Naive B cell (primary cell): ENCODE measurements around the gene TNRC6C. TPM values are rescaled to one million over a fixed set of nuclear protein-coding genes. Genes with fewer than 3 reads are reported as not detected.

Source experiments
- ATAC-seq, 2 donors: fragments of 150-1000 bp; cut with Tn5 transposase; 2 replicates each; pipeline ENCODE4 v1.10.0; 2021; ENCODE audit warnings: low read depth in 2 of 2, mild to moderate bottlenecking in 2 of 2, moderate library complexity in 2 of 2
- DNase-seq: peaks from one replicate; pipeline ENCODE4 v3.0.0; 2022
- H3K27ac Mint-ChIP-seq, 6 donors: one replicate each; pipeline ENCODE4 v1.8.0; 2020 to 2022; ENCODE audit warnings: mild to moderate bottlenecking in 6 of 6, mixed read lengths in 6 of 6, moderate library complexity in 5 of 6, inconsistent platforms in 2 of 6
- H3K27me3 Mint-ChIP-seq, 3 donors: one replicate each; pipeline ENCODE4 v1.8.0; 2021 to 2022; ENCODE audit warnings: mixed read lengths in 3 of 3, mild to moderate bottlenecking in 1 of 3
- H3K36me3 Mint-ChIP-seq, 2 donors: one replicate each; pipeline ENCODE4 v1.8.0; 2020 to 2022; ENCODE audit warnings: mixed read lengths in 2 of 2, inconsistent platforms in 1 of 2, mild to moderate bottlenecking in 1 of 2
- H3K4me1 Mint-ChIP-seq, 3 donors: one replicate each; pipeline ENCODE4 v1.8.0; 2020 to 2022; ENCODE audit warnings: mixed read lengths in 3 of 3, inconsistent platforms in 1 of 3, mild to moderate bottlenecking in 1 of 3, moderate library complexity in 1 of 3
- H3K4me3 Mint-ChIP-seq, 8 donors: one replicate each; pipeline ENCODE4 v1.8.0; 2020 to 2022; ENCODE audit warnings: mild to moderate bottlenecking in 8 of 8, mixed read lengths in 8 of 8, moderate library complexity in 8 of 8, inconsistent platforms in 2 of 8
- H3K9me3 Mint-ChIP-seq, 7 donors: one replicate each; pipeline ENCODE4 v1.8.0; 2020 to 2022; ENCODE audit warnings: mixed read lengths in 7 of 7, mild to moderate bottlenecking in 5 of 7, inconsistent platforms in 2 of 7, moderate library complexity in 1 of 7
- polyA plus RNA-seq, 6 donors: library from polyadenylated mRNA; unstranded; fragments of 300-500 nt; fragmentation: Illumina TruSeq; gene quantifications; one replicate each; pipeline ENCODE4 v1.2.3, GENCODE V29; 2021; ENCODE audit warnings: low read depth in 6 of 6

Gene TNRC6C
- polyA plus RNA-seq, 6 donors from 2014 or later: 1.2 to 5.5 (median 2.0) TPM; not detected in 1

DNA sequence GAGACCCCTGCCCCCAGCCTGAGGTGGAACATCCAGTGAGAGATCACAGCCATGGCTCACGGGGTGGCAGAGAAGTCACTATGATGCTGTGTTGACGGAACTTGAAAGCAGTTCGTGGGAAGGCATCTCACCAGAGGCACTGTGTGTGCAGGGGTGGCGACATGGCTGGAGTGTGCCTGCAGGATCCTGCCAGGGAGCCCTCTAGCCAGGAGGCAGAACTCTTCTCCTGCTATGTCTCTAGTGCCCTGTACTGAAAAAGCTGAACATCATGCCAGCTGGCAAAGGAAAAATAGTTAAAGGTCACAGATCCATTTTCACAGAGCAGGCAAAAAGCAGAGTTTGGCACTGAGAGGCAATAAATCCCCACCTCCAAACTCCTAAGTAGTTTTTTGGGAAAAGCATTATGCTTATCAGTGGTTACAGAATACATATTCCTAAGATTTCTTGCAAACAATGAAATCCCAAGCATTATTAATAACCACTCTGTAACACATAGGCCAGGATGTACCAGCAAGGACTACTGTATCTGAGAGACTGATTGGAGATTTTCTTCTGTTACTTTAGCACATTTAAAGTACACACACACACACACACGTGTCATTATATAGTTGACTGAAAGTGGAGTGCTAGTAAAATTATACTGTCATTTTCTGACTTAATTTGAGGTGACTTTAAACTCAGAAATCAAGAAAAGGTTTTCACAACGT, 36.8 kb downstream of the TNRC6C start:
- Mint-ChIP-seq H3K4me1 (peaks cover 33 to 42% (median 33%) of the 10 kb centered on the region in 3 donors), H3K9me3 (no peaks in the 10 kb centered on the region), H3K36me3 (no peaks in the 10 kb centered on the region), H3K27me3 (no peaks in the 10 kb centered on the region), H3K4me3 (no peak overlapping the region), H3K27ac (peak overlapping the region in 1 of 6 donors; percentile 68)
- no peak for ATAC-seq
- no peak for DNase-seq

DNA sequence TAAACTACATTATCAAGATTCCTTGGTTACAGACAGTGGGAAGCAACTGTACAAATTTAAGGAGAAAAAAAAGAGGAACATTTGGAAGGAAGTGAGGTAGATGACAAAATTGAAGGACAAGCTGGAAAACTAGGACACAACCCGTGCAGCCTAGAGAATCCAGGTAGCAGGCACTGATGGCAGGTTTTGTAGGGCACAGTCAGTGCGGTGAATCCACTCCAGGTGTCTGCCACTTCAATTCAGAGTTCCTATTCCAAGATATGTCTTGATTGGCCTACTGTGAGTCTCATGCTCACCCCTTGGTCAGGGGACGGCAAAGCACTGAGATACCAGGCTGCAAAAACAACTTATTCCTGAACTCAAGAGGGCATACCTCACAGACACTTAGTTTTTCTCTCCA, 37.8 kb downstream of the TNRC6C start:
- no peak overlapping the region for H3K27ac Mint-ChIP-seq
- ATAC-seq (no peak), DNase-seq (no peak)
- H3K9me3 Mint-ChIP-seq: no peaks in the 10 kb centered on the region
- no peaks in the 10 kb centered on the region for H3K36me3 Mint-ChIP-seq
- no peak overlapping the region for H3K4me3 Mint-ChIP-seq
- no peaks in the 10 kb centered on the region for H3K27me3 Mint-ChIP-seq
- peaks cover 27 to 39% (median 28%) of the 10 kb centered on the region in 3 donors for H3K4me1 Mint-ChIP-seq

DNA sequence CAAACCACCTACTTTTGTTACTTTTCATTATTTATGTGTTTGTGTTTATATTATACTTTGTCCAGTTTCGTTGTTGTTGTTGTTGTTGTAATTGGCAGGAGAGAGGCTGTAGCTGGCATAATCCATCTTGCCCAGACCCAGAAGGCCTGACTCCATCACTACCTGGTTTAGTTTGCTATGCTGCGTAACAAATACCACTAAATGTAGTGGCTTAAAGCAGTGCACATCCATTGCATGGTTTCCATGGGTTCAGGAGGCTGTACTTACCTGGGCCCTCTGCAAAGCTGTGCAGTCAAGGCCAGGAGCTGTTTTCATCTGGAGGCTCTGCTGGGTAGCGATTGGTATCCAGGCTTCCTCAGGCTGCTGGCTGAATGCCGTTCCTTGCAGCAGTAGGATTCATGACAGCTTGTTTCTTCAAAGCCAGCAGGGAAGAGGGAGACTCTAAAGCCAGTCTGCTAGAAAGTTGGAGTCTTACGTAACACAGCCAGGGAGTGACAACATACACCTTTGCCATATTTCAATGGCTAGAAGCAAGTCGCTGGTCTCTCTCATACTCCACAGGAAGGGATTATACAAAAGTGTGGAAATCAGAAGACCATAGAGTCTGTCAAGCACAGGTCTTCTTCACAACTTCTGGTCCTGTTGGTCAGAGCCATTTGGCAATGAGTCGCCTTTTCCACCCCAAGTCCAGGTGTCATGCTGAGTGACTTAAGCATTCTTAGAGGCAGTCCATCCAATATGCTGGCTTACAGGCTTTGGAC, 41.1 kb downstream of the TNRC6C start:
- Mint-ChIP-seq H3K4me3 (peak overlapping the region in 1 of 8 donors; percentile 21), H3K4me1 (peaks cover 40 to 52% (median 41%) of the 10 kb centered on the region in 3 donors), H3K27ac (no peak overlapping the region), H3K36me3 (peaks cover 0 to 19% of the 10 kb centered on the region in 2 donors), H3K27me3 (no peaks in the 10 kb centered on the region), H3K9me3 (peaks cover 0 to 4% (median 0%) of the 10 kb centered on the region in 7 donors)
- ATAC-seq (no peak), DNase-seq (no peak)

DNA sequence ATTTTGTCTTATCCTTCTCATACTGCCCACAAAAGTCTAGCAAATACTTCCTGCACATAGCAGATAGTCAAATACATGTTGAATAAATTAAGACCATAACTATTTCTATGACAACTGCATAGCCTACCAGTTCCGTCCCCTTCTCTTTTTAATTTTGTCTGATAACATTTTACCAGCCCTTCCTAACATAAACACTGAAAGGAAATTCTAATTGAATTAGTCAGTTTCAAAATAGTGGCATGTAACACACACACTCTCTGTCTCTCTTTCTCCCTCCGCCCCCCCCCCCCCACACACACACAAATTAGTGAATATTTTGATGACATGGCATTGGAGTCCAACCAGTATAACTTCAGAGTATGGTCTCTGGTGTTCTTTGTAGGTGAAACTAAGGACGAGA, 41.8 kb downstream of the TNRC6C start:
- ATAC-seq (no peak), DNase-seq (no peak)
- H3K27ac Mint-ChIP-seq: no peak overlapping the region
- H3K36me3 Mint-ChIP-seq: peaks cover 0 to 19% of the 10 kb centered on the region in 2 donors
- H3K4me3 Mint-ChIP-seq: no peak overlapping the region
- peaks cover 0 to 4% (median 0%) of the 10 kb centered on the region in 7 donors for H3K9me3 Mint-ChIP-seq
- no peaks in the 10 kb centered on the region for H3K27me3 Mint-ChIP-seq
- peaks cover 33 to 45% (median 37%) of the 10 kb centered on the region in 3 donors for H3K4me1 Mint-ChIP-seq

DNA sequence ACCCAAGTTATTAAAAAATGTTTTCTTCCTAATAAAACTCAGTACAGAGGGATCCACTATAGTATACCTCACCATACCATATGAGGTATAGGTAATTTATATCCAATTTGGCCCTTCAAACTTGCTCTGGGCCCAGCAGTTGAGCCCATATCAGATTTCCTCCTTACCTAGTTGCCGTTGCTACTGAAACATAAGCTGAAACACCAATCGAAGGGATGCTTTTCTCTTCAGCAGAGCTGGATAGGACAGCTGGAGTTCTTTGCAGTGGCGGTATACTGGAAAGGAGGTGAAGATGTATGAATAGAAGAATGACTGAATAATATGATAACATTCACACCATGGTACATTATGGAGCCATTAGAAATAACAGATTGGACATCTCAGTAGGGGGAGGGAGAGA, 42.7 kb downstream of the TNRC6C start:
- no peak for ATAC-seq
- DNase-seq: no peak
- Mint-ChIP-seq H3K36me3 (peaks cover 0 to 19% of the 10 kb centered on the region in 2 donors), H3K27ac (peak overlapping the region in 2 of 6 donors; percentile 70 to 82), H3K4me1 (peaks cover 31 to 47% (median 37%) of the 10 kb centered on the region in 3 donors), H3K27me3 (no peaks in the 10 kb centered on the region), H3K4me3 (no peak overlapping the region), H3K9me3 (peaks cover 0 to 4% (median 0%) of the 10 kb centered on the region in 7 donors)

DNA sequence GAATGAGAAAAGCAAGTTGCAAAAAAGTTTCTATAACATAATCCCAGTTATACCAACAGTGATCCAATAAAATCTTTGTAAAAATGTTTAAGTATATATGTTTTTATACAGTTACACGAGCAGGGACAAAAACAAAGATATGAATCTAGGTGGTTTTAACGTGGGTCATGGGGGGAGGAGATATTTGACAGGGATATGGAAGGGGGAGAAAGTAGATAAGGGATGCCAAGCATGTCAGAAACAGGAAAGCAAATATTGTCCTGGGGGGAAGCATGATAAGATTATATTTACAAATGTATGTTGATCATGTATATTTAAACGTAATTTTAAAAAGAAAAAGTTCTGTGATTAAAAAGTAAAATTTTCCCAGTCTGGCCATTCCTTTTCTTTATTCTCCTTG, 43.1 kb downstream of the TNRC6C start:
- H3K27ac Mint-ChIP-seq: peak overlapping the region in 1 of 6 donors; percentile 82
- DNase-seq (no peak), ATAC-seq (no peak)
- peaks cover 0 to 4% (median 0%) of the 10 kb centered on the region in 7 donors for H3K9me3 Mint-ChIP-seq
- H3K4me1 Mint-ChIP-seq: peaks cover 33 to 49% (median 39%) of the 10 kb centered on the region in 3 donors
- H3K27me3 Mint-ChIP-seq: no peaks in the 10 kb centered on the region
- H3K36me3 Mint-ChIP-seq: peaks cover 0 to 19% of the 10 kb centered on the region in 2 donors
- no peak overlapping the region for H3K4me3 Mint-ChIP-seq

DNA sequence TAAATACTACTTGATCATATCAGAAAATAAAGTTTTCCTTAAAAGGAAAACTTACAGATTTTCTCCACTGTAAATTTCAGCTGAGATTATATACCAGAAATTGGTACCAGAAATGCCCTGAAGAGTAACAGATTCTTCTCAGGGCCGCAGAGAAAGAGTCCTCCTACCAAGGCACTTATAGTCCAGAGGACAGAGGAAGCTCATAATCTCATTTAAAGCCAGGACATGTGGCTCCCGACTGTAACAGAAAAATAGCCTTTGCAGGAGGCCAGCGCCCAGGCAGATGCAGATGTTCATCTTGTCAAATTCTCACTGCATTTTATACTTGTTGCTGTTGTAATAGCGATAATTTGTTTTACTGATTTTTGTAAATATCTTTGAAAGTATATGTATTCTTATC, 43.7 kb downstream of the TNRC6C start:
- no peak overlapping the region for H3K27ac Mint-ChIP-seq
- H3K27me3 Mint-ChIP-seq: no peaks in the 10 kb centered on the region
- H3K4me1 Mint-ChIP-seq: peaks cover 31 to 45% (median 34%) of the 10 kb centered on the region in 3 donors
- H3K4me3 Mint-ChIP-seq: no peak overlapping the region
- H3K36me3 Mint-ChIP-seq: peaks cover 0 to 19% of the 10 kb centered on the region in 2 donors
- DNase-seq (no peak), ATAC-seq (no peak)
- peaks cover 0 to 4% (median 0%) of the 10 kb centered on the region in 7 donors for H3K9me3 Mint-ChIP-seq

DNA sequence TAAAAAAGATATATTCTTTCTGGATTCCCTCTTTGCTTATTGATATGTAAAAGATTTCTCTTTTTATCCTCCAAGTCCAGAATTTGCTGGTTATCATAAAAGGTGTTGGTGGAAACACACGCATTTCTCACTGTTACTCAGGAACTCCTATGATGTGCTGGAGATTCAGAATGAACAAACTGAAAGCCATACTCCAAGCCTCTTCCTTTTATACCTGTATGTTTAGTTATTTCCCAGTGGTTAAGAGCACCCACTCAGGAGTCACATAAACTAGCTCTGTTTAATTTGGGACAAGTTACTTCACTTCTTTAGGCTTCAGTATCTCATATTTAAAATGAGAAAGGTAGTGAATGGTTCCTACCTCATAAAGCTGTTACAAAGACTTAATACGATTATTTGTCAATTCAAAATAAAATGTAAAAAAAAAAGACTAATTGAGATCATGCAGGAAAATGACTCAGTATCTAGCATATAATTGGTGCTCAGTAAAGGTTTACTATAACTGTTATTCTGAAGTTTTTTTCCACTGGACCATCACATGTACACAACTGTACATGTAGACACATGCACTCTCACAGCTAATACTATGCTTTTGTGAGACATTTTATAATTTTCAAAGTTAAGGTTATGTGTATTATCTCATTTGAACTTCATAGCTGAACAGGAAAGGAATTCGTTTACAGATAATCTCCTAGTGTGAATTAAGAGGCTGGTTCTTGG, 47.1 kb downstream of the TNRC6C start:
- H3K9me3 Mint-ChIP-seq: peaks cover 0 to 4% (median 0%) of the 10 kb centered on the region in 7 donors
- peaks cover 16 to 22% (median 21%) of the 10 kb centered on the region in 3 donors for H3K4me1 Mint-ChIP-seq
- H3K27ac Mint-ChIP-seq: no peak overlapping the region
- ATAC-seq: no peak
- no peak overlapping the region for H3K4me3 Mint-ChIP-seq
- DNase-seq: no peak
- H3K27me3 Mint-ChIP-seq: no peaks in the 10 kb centered on the region
- H3K36me3 Mint-ChIP-seq: peaks cover 0 to 19% of the 10 kb centered on the region in 2 donors

DNA sequence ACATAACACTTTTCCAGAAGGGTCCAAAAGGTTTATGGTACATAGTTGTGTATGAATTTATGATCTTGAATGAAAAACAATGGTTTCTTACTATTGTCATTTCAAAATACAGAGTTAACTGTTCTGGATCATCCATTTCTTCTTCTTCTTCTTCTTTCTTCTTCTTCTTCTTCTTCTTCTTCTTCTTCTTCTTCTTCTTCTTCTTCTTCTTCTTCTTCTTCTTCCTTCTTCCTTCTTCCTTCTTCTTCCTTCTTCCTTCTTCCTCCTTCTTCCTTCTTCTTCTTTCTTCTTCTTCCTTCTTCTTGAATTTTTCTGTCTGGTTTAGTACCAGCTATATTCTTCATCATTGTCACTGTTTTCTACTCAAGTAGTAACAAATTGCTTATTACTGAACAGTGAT, 47.8 kb downstream of the TNRC6C start:
- no peak overlapping the region for H3K4me3 Mint-ChIP-seq
- peak overlapping the region in 2 of 6 donors; percentile 13 to 85 for H3K27ac Mint-ChIP-seq
- peaks cover 0 to 4% (median 0%) of the 10 kb centered on the region in 7 donors for H3K9me3 Mint-ChIP-seq
- no peak for ATAC-seq
- no peaks in the 10 kb centered on the region for H3K27me3 Mint-ChIP-seq
- H3K4me1 Mint-ChIP-seq: peaks cover 16 to 28% (median 21%) of the 10 kb centered on the region in 3 donors
- no peak for DNase-seq
- H3K36me3 Mint-ChIP-seq: peaks cover 0 to 19% of the 10 kb centered on the region in 2 donors

DNA sequence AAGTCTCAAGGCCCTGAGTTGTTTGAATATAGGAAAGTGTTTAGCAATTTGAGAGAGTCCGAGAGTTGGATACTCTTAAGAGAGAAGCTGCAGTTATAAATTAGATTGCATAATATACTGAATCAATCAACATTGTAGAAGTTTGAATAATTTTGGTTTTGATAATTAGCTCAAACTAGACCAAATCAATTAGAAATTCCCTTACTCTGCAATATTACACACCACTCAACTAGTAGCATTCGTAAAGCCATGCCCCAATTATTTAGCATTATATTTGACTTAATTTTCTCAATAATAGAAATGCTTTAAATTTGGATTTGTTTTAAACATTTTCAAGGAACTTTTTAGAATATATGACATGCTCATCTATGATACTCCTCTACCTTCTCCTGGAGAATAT, 49.1 kb downstream of the TNRC6C start:
- Mint-ChIP-seq H3K9me3 (peaks cover 0 to 3% (median 0%) of the 10 kb centered on the region in 7 donors), H3K4me1 (peaks cover 14 to 24% (median 19%) of the 10 kb centered on the region in 3 donors), H3K4me3 (no peak overlapping the region), H3K36me3 (peaks cover 0 to 16% of the 10 kb centered on the region in 2 donors), H3K27me3 (no peaks in the 10 kb centered on the region), H3K27ac (no peak overlapping the region)
- ATAC-seq (no peak), DNase-seq (no peak)

DNA sequence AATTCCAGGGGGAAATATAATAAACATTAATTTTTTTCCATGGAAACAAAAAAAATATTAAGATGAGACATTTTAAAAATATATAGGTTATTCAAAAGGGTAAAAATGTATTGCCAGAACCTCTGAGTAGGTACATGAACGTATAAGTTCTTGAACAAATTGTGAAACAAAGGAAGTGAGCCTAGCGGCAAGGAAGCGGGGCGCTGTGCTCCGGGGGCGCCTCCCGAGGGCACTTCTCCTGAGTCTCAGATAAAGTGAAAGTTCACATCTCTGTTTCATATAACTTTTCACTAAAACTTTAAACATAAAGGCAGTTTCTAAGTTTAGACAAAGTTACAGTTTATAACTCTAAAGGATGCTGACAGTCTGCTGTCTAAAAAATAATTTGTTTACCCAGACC, 52.3 kb downstream of the TNRC6C start:
- Mint-ChIP-seq H3K4me3 (peak overlapping the region in 1 of 8 donors; percentile 55), H3K9me3 (no peaks in the 10 kb centered on the region), H3K27me3 (no peaks in the 10 kb centered on the region), H3K36me3 (no peaks in the 10 kb centered on the region), H3K27ac (no peak overlapping the region), H3K4me1 (peaks cover 14 to 21% (median 15%) of the 10 kb centered on the region in 3 donors)
- no peak for ATAC-seq
- peak; percentile 9 for DNase-seq

DNA sequence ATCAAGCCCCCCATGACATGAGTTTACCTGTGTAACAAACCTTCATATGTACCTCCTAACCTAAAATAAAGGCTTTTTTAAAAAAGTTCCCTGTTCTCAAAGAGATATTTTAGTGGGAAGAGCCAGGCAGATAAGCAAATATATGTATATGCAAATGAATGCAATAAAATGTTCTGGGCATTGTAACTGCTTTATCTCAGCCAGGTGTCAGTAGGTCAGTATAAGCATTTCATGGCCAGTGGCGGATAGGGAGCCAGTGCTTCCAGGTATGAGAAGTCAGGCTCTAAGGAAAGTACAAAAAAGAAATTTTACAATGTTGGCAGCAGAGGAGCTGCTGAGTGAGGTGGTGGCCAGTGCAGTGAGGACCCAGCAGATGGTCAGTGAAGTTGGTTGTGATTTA, 53.9 kb downstream of the TNRC6C start:
- no peaks in the 10 kb centered on the region for H3K27me3 Mint-ChIP-seq
- H3K27ac Mint-ChIP-seq: peak overlapping the region in 1 of 6 donors; percentile 63
- DNase-seq: no peak
- peaks cover 11 to 14% (median 11%) of the 10 kb centered on the region in 3 donors for H3K4me1 Mint-ChIP-seq
- H3K36me3 Mint-ChIP-seq: no peaks in the 10 kb centered on the region
- no peak for ATAC-seq
- no peaks in the 10 kb centered on the region for H3K9me3 Mint-ChIP-seq
- no peak overlapping the region for H3K4me3 Mint-ChIP-seq
